GM10847 (cell line): Measurements from ENCODE around the gene HNRNPUL1.

ENCODE experiments used
- POLR2A ChIP-seq: IDR thresholded peaks from 2 replicates; pipeline ENCODE4 v1.6.1; 2011; ENCODE audit not compliant: insufficient read length; ENCODE audit errors: extremely low read depth

Gene HNRNPUL1

GRCh38 chr19:41295499-41295898 lies 31.3 kb downstream of the HNRNPUL1 start:
- TF ChIP-seq POLR2A, result no peak

- TF ChIP-seq POLR2A, result no peak
Observed at GRCh38 chr19:41296433-41296871, 32.3 kb downstream of the HNRNPUL1 start.

- TF ChIP-seq POLR2A, result no peak
Observed at GRCh38 chr19:41297628-41298347, 33.6 kb downstream of the HNRNPUL1 start.

GRCh38 chr19:41298348-41298964 lies 34.3 kb downstream of the HNRNPUL1 start:
- no peak for TF ChIP-seq POLR2A

GRCh38 chr19:41299046-41299754 lies 35.0 kb downstream of the HNRNPUL1 start:
- TF ChIP-seq POLR2A, result no peak

- no peak for TF ChIP-seq POLR2A
Observed at GRCh38 chr19:41299755-41300089, 35.5 kb downstream of the HNRNPUL1 start.

GRCh38 chr19:41300555-41300954 lies 36.4 kb downstream of the HNRNPUL1 start:
- no peak for TF ChIP-seq POLR2A

- TF ChIP-seq POLR2A, result no peak
Observed at GRCh38 chr19:41302624-41303351, 38.6 kb downstream of the HNRNPUL1 start.

- TF ChIP-seq POLR2A, result no peak
Observed at GRCh38 chr19:41303954-41304353, 39.8 kb downstream of the HNRNPUL1 start.

- TF ChIP-seq POLR2A, result no peak
Observed at GRCh38 chr19:41304706-41305483, 40.7 kb downstream of the HNRNPUL1 start.

GRCh38 chr19:41305927-41306793 lies 42.0 kb downstream of the HNRNPUL1 start:
- TF ChIP-seq POLR2A, result no peak

GRCh38 chr19:41307090-41307875 lies 43.1 kb downstream of the HNRNPUL1 start:
- TF ChIP-seq POLR2A, result no peak

- TF ChIP-seq POLR2A, result no peak
Observed at GRCh38 chr19:41307954-41308449, 43.8 kb downstream of the HNRNPUL1 start.
